SHP77 treated with DMSO at 0.1 percent for 48 hours (cell line): ENCODE measurements around the gene SALL4.
"Not testable (repeated sequence)": the region's sequence is repeated elsewhere in the genome, so short reads cannot be mapped to it uniquely, and the experiment has no call there.

Source experiments
- DNase-seq: peaks from one replicate; lab custom pipeline; 2025; lab: John Stamatoyannopoulos, UW

The SALL4 gene

GRCh38 chr20:51765381-51765780 is 36.9 kb downstream of the SALL4 start:
- not testable (repeated sequence) for DNase-seq

- DNase-seq, result no peak
Observed at GRCh38 chr20:51763965-51764602, 38.2 kb downstream of the SALL4 start.

- no peak for DNase-seq
Observed at GRCh38 chr20:51760905-51761546, 41.3 kb downstream of the SALL4 start.

- DNase-seq, result no peak
Observed at GRCh38 chr20:51759769-51760510, 42.4 kb downstream of the SALL4 start.

GRCh38 chr20:51758978-51759544 is 43.3 kb downstream of the SALL4 start:
- no peak for DNase-seq

GRCh38 chr20:51757226-51757625 is 45.1 kb downstream of the SALL4 start:
- DNase-seq, result no peak

GRCh38 chr20:51756653-51757052 is 45.7 kb downstream of the SALL4 start:
- no peak for DNase-seq

- not testable (repeated sequence) for DNase-seq
Observed at GRCh38 chr20:51753220-51753619, 49.1 kb downstream of the SALL4 start.

- no peak for DNase-seq
Observed at GRCh38 chr20:51752343-51752951, 49.9 kb downstream of the SALL4 start.

- no peak for DNase-seq
Observed at GRCh38 chr20:51750770-51751388, 51.4 kb downstream of the SALL4 start.

GRCh38 chr20:51750037-51750769 is 52.1 kb downstream of the SALL4 start:
- peak; percentile 76 for DNase-seq

GRCh38 chr20:51749674-51750036 is 52.7 kb downstream of the SALL4 start:
- peak; percentile 23 for DNase-seq

GRCh38 chr20:51747182-51747911 is 55.0 kb downstream of the SALL4 start:
- no peak for DNase-seq

- no peak for DNase-seq
Observed at GRCh38 chr20:51745804-51746203, 56.5 kb downstream of the SALL4 start.

- no peak for DNase-seq
Observed at GRCh38 chr20:51740838-51741237, 61.5 kb downstream of the SALL4 start.

- not testable (repeated sequence) for DNase-seq
Observed at GRCh38 chr20:51740308-51740707, 62.0 kb downstream of the SALL4 start.

GRCh38 chr20:51739722-51740249 is 62.5 kb downstream of the SALL4 start:
- no peak for DNase-seq

- DNase-seq, result no peak
Observed at GRCh38 chr20:51738877-51739447, 63.4 kb downstream of the SALL4 start.

- not testable (repeated sequence) for DNase-seq
Observed at GRCh38 chr20:51738261-51738660, 64.1 kb downstream of the SALL4 start.

- DNase-seq, result no peak
Observed at GRCh38 chr20:51736947-51737346, 65.4 kb downstream of the SALL4 start.
